DMS53 treated with DMSO at 0.1 percent for 48 hours (cell line): Measurements from ENCODE around the gene LEKR1.
"Not testable (repeated sequence)": the region's sequence is repeated elsewhere in the genome, so short reads cannot be mapped to it uniquely, and the experiment has no call there.

Source experiments
- DNase-seq: peaks from one replicate; lab custom pipeline; 2025; ENCODE audit not compliant: unreplicated experiment; lab: John Stamatoyannopoulos, UW

Gene LEKR1

GRCh38 chr3:156898296-156898880, 72.2 kb downstream of the LEKR1 start:
- DNase-seq: no peak

- DNase-seq: no peak
These were observed 73.8 kb downstream of the LEKR1 start for GRCh38 chr3:156899951-156900350.

GRCh38 chr3:156902916-156903315, 76.8 kb downstream of the LEKR1 start:
- DNase-seq: no peak

GRCh38 chr3:156906275-156906674, 80.1 kb downstream of the LEKR1 start:
- no peak for DNase-seq

- no peak for DNase-seq
These were observed 82.2 kb downstream of the LEKR1 start for GRCh38 chr3:156908398-156908797.

GRCh38 chr3:156910022-156910421, 83.9 kb downstream of the LEKR1 start:
- no peak for DNase-seq

- DNase-seq: not testable (repeated sequence)
These were observed 84.7 kb downstream of the LEKR1 start for GRCh38 chr3:156910831-156911230.

GRCh38 chr3:156914300-156914699, 88.1 kb downstream of the LEKR1 start:
- DNase-seq: not testable (repeated sequence)

GRCh38 chr3:156915372-156915771, 89.2 kb downstream of the LEKR1 start:
- no peak for DNase-seq

GRCh38 chr3:156918746-156919145, 92.6 kb downstream of the LEKR1 start:
- no peak for DNase-seq

- DNase-seq: no peak
These were observed 93.7 kb downstream of the LEKR1 start for GRCh38 chr3:156919818-156920217.

- no peak for DNase-seq
These were observed 94.2 kb downstream of the LEKR1 start for GRCh38 chr3:156920399-156920798.

GRCh38 chr3:156923349-156923748, 97.2 kb downstream of the LEKR1 start:
- DNase-seq: no peak

- no peak for DNase-seq
These were observed 112.6 kb downstream of the LEKR1 start for GRCh38 chr3:156938724-156939123.

GRCh38 chr3:156939315-156939714, 113.2 kb downstream of the LEKR1 start:
- no peak for DNase-seq

- no peak for DNase-seq
These were observed 115.2 kb downstream of the LEKR1 start for GRCh38 chr3:156941311-156941710.

GRCh38 chr3:156948402-156949210, 122.5 kb downstream of the LEKR1 start:
- DNase-seq: no peak

- no peak for DNase-seq
These were observed 125.9 kb downstream of the LEKR1 start for GRCh38 chr3:156952011-156952410.

GRCh38 chr3:156957715-156958114, 131.6 kb downstream of the LEKR1 start:
- no peak for DNase-seq

GRCh38 chr3:156963096-156963495, 136.9 kb downstream of the LEKR1 start:
- DNase-seq: no peak

- no peak for DNase-seq
These were observed 138.4 kb downstream of the LEKR1 start for GRCh38 chr3:156964577-156964976.

GRCh38 chr3:156966349-156966748, 140.2 kb downstream of the LEKR1 start:
- not testable (repeated sequence) for DNase-seq

- DNase-seq: no peak
These were observed 147.8 kb downstream of the LEKR1 start for GRCh38 chr3:156973954-156974353.
